NCI-H1930 (cell line): ENCODE data around the gene DNAI2.

Source experiments
- DNase-seq, 2 experiments: peaks; one replicate each; lab custom pipeline; 2025; lab: John Stamatoyannopoulos, UW

The DNAI2 gene

DNA sequence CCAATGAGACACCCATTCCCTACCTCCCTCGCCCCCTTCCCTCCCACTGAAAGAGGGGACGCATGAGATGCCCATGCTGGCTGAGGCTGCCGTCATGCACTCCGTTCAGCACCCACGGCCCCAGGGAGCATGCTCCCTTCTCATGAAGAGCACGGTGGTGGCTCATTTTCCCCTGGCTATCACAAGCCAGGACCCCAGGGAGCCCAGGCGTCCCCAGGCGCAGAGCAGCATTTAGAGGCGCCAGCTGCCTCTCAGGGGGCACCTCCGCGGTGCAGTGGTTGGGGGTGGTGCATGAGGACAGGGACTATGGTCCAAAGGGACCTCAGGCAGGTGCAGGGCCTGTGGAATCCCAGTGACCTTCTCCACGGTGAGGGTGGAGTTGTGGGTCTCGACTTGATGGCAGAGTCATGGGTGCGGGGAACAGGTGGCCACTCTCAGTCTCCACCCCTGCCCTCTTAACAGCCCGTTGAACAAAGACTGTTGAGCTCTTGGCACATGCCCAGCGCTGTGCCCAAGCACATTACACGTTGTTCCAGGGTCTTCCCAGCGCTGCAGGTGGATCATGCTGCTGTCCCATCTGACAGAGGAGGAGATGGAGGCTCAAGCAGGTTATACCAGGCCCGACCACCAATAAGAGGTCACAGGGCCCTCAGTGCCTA lies 65.6 kb downstream of the DNAI2 start:
- no peak for DNase-seq

DNA sequence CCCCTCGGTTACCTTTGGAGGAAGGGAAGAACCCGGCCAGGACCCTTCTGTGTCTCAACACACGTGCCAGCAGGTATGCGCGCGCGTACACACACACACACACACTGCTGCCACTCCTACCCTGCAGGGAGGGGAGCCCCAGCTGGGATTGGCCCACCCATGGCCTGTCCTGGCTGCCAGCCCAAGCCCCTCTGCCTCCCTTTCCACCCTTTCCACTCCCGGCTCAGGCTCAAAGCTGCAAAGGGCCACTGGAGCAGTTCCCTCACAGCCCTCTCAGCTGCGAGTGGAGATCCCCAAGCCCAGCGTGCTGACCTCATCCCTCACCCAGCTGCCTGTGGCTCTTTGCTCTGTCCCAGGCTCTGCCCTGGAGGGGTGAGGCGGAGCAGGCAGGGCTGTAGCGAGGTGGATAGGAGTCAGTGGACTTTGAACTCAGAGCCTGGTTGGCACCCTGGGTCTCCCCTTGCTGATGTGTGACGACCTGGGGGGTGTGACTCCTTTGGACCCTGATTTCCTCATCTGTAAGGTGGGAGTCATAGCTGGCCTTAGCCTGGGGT lies 66.5 kb downstream of the DNAI2 start:
- DNase-seq: no peak

DNA sequence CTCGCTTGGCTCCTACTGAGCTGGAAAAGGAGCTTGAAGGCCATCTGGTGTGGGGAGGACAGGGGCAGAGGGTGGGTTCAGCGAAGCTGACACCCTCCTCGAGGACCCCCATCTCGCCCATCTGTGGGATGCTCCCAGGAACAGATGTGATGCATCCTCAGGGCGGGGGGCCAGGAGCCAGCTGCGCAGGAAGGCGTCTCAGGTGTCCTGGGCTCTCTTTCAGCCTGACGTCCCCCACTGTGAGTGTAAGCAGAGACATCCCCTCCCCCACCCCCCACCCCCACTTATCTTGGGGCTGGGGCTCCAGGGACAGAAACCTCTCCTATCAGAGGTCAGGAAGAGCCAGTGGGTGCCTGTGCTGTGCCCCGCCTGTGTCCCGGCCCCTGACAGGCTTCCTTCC lies 68.2 kb downstream of the DNAI2 start:
- DNase-seq: no peak

DNA sequence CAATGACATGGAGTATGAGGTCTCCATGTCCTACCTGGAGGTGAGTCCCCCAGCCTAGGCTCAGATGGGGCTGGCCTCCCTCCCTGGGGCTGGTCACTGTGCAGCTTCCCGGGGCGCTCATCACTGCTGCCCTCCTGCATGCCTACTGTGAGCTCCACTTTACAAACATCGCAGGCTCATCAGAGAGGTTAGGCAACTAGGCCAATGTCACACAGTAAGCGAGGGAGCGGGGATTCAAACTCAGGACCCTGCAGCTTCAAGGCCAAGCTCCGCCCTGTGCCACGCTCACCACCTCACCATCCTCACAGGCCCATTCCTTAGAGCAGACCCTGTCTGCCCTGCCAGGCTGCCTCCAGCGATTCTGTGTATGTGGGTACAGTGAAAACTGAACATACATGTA lies 69.1 kb downstream of the DNAI2 start:
- no peak for DNase-seq

DNA sequence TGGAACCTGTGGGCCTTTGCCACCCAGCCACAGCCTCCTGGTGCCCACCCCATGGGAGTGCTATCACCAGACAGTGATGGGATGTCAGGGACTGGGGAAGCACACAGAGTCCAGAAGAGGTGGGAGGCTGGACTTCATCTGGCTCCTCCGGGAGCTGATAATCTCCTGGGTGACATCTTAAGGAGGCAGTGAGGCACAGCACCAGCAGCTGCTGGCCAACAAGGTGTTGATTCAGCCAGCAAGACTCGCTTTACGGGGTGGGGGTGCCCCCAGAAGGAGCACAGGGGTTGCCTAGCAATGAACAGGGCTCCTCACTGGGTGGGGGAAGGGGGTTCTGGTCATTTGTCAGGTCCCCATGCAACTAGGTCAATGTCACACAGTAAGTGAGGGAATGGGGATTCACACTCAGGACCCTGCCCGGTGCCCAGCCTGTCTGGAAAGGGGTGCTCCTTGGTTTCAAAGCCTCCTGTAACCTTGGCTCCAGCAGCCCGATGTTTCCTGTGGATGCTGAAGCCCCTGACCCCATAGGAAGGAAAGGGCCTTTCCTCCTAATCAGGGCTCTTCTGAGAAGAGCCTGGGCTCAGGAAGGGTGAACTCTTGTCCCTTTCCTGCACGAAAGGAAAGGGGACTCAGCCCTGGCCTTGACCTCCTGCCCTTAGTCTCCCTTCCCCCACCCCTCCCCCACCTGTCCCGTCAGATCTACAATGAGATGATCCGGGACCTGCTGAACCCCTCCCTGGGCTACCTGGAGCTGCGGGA lies 69.7 kb downstream of the DNAI2 start:
- DNase-seq: no peak

DNA sequence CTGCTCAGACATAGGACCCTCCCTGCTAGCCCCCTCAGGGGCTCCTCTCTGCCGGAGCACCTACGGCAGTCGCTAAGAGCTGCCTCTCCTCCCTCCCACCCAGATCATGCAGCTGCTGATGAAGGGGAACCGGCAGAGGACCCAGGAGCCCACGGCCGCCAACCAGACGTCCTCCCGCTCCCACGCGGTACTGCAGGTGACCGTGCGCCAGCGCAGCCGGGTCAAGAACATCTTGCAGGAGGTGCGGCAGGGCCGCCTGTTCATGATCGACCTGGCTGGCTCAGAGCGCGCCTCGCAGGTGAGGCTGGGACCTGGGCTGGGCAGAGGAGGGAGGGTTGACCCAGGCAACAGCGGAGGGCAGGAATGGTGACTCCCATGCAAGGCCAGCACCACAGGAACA lies 70.6 kb downstream of the DNAI2 start:
- no peak for DNase-seq

DNA sequence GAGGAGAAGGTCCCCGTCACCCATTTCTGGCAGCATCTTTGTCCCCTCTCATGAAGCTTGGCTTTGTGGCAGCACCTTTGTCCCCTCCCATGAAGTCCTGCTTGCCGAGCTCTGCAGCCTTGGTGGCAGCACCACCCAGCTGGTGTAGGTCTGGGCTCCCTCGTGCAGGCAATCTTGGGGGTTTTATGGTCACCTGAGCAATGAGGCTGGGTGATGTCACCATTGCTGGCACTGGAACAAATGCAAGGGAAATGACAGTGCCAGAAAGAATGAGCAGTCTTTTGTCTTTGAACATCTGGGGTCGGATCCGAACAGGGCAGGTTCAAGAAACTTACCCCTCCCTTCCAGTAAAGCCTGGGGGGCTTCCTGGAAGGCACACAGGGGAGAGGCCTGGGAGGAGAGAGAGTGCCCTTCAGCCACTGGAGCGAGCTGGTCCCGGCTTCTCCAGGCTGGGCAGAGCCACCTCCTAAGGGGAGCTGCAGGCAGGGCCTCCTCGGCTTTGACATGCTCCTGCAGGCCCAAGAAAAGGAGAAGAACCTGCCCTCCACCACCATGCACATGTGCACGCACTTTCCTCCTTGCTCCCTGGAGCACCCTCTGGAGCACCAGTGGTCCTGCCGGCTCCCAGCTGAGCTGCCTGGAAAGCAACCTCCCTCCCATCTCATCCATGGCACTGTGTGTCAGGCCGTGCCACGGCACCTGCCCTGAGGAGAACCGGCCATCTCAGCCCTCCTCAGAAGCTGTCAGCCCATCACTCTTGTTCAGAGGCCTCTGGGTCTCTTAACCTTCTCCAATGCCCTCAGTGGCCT lies 71.6 kb downstream of the DNAI2 start:
- no peak for DNase-seq

DNA sequence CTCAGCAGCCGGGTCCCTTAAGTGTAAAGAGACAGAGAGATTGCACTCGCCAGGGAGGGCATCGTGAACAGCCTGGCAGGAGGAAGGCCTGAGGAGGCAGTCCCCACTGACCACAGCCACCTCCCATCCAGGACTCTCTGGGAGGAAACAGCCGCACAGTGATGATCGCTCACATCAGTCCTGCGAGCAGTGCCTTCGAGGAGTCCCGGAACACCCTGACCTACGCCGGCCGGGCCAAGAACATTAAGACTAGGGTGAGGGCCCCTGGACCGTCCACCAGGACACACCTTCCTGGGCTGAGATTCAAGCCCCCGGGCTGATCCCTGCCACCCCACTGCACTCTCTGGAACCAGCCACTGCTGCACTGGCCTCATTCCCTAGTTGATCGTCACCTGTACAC lies 73.6 kb downstream of the DNAI2 start:
- no peak for DNase-seq

DNA sequence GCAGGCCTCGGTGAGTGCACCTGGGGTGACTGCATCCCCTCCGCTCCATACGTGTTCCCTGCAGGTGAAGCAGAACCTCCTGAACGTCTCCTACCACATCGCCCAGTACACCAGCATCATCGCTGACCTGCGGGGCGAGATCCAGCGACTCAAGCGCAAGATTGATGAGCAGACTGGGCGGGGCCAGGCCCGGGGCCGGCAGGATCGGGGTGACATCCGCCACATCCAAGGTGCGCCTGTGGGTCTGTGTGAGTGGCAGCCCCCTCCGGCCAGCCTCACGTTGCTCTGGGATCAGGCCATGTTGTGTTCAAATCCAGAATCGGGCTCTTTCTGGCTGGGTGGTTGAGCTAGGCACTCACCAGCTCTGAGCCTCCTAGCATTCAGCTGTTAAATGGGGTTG lies 75.1 kb downstream of the DNAI2 start:
- DNase-seq: no peak

DNA sequence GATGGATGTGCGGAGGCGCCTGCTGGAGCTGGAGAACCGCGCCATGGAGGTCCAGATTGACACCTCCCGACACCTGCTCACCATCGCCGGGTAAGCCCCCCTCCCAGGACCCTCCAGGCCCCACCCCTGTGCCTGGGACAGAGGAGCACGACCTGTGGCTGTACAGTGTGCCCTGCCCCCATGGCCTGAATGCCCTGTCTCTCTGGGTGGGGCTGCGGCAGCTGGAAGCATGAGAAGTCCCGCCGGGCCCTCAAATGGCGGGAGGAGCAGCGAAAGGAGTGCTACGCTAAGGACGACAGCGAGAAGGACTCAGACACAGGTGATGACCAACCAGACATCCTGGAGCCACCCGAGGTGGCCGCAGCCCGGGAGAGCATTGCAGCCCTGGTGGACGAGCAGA lies 76.5 kb downstream of the DNAI2 start:
- DNase-seq: no peak

DNA sequence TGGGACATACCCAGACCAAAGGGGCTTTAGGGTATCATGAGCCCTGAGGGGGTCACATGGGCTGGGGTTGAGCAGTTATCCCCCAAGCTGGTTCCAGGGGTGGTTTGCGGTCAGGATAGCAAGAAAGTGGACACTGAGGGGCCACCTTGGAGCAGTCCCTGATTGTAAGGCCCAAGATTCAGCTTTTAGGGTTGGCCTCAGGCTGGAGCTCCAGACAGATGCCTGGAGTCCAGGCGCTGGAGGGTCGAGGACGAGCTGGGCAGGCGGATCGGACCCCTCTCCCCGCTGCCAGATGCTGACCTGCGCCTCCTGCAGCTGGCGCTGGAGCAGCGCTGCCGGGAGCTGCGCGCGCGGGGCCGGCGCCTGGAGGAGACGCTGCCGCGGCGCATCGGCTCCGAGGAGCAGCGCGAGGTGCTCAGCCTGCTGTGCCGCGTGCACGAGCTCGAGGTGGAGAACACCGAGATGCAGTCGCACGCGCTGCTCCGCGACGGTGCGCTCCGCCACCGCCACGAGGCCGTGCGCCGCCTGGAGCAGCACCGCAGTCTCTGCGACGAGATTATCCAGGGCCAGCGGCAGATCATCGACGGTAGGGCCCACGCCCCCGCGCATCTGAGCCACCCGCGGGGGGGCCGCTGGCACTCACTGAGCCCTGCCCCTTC lies 77.6 kb downstream of the DNAI2 start:
- no peak for DNase-seq

DNA sequence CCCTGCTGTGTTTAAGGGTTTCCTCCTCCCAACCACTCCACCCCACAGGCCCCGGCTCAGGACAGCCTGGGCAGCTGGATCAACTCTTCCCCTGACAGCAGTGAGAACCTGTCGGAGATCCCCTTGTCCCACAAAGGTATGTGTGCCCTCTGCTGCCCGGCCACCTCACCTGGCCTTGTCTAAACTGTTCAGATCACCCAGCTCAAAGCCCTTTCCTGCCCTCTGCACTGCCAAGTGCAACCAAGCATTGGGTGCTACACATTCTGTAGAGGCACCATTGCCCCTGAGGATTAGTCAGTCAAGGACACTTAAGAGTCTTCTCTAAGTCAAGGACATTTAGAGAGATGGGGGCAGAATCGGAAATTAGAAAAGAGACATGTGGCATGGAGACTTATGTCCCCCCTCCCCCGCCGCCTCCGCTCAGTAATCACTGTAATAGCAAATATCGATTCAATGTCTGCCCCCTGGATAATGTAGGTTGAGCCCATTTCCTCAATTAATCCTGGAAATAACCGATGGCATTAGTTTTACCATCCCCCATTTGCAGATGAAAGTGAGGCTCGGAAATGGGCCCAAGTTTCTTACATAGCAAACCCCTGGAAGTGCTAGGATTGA lies 79.5 kb downstream of the DNAI2 start:
- DNase-seq: no peak

DNA sequence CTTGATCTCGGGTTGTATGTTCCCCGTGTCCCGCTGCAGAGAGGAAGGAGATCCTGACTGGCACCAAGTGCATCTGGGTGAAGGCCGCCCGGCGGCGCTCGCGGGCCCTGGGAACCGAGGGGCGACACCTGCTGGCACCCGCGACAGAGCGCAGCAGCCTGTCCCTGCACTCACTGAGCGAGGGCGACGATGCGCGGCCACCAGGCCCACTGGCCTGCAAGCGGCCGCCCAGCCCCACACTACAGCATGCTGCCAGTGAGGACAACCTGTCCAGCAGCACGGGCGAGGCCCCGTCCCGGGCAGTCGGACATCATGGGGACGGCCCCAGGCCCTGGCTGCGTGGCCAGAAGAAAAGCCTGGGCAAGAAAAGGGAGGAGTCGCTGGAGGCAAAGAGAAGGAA lies 80.1 kb downstream of the DNAI2 start:
- DNase-seq: peak; percentile 12 to 68

DNA sequence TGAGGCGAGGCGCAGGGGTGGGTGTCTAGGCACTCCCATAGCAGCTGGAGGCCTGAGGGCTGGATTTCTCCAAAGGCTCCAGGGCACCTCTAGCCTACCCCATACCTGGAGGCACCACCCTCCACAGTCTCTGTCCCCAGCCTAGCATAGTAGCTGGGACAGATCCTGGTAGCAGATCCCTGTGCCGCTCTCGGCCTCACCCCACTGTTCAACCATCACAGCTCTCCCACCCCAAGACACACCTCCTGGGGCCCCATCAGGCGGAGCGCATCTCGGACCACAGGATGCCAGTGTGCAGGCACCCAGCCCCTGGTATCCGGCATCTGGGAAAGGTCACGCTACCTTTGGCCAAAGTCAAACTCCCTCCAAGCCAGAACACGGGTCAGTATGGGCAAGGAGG lies 80.5 kb downstream of the DNAI2 start:
- DNase-seq: no peak

DNA sequence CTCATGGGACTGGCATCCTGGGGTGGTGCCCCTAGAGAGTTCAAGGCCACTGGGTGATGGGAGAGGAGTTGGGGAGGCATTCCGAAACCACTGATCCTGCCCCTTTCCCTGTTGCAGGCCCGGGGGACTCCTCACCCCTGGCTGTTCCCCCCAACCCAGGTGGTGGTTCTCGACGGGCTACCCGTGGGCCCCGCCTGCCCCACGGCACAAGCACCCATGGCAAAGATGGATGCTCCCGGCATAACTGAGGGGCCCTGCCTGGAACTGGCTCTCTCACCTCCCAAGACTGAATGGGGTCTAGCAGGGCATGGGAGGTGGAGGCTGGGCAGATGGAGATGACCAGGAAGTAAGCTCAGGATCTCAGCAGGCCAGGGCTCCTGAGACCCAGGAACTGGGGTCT lies 81.0 kb downstream of the DNAI2 start:
- DNase-seq: no peak

DNA sequence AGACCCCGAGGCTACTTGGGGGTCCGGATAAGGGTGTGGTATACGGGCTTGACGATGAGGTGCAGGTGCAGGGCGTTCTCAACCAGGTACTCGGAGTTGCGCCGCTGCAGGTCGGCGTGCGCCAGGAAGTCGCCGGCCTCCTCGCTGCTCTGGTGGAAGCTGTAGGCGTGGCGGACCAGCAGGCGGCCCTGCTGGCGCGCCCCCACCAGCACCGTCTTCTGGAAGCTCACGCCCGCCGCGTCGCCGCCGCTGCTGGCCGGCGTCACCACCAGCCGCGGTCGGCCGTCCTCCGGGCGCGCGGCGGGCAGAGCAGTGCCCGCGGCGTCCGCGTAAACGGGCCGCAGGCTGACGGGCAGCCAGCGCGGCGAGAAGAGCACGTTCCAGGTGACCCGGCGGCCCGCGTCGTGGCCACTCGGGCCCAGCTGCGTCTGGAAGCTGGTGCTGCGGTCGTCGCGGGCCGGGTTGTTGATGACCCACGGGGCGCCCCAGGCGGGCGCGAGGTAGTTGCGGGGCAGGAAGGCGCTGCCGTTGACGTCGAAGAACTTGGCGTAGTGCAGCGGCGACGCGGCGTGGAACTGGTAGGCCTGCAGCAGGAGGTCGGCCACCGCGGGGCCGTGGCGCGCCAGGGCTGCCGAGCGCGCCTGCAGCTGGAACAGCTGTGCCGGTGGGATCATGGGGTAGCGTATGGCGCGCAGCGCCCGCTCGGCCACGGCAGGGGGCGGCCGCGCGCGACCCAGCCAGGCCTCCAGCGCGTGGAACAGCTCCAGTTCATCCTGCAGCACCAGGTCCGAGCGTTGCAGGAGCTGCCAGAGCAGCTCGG lies 82.8 kb downstream of the DNAI2 start:
- DNase-seq: no peak

DNA sequence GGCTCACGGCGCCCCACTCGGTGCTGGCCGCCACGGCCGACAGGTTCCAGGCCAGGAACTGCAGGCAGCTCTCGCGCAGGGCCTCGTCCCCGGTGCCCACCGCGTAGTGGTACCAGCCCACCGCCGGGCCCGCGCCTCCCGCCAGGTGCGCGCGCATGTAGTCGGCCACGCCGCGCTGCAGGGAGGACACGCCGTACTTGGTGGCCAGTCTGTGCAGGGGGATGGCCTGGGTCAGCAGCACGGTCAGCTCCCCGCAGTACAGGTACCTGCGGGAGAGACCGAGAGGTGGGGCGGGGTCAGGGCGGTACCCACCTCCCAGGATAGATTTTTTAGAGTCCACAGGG lies 83.4 kb downstream of the DNAI2 start:
- DNase-seq: no peak

DNA sequence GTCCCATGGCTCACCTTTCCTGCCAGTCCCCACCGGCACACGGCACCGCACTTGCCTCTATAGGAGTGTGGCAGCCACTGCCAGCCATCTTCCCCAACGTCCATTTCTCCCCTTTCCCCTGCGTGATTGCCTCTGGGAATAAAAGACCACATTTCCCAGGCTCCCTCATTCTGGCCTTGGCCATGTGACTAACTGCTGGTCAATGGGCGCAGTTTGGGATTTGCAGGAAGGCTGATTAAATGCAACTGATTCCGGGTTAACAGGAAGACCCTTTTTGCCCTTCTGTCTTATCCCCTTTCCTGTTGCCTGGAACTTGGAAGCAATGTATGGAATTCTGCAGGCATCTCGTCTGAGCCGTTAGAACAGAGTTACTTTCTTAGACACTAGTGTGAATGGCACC lies 84.7 kb downstream of the DNAI2 start:
- DNase-seq: no peak

DNA sequence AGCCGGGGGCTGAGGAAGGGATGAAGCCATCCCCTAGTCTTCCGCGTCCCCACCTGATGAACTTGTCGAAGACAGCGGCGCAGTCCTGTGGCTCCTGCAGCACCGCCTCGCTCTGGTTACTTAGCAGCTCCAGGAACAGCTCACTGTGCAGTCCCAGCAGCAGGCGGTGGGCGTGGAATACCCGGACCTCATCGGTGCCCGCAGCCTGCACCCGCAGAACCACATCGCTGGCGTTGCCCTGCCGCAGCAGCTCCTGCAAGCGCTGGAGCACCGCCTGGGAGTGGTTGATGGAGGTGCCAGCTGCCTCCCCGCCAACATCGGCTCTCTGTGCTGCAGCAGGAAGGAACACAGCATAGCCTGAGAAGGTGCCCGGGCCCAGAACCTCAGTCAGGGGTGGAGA lies 85.9 kb downstream of the DNAI2 start:
- DNase-seq: no peak

DNA sequence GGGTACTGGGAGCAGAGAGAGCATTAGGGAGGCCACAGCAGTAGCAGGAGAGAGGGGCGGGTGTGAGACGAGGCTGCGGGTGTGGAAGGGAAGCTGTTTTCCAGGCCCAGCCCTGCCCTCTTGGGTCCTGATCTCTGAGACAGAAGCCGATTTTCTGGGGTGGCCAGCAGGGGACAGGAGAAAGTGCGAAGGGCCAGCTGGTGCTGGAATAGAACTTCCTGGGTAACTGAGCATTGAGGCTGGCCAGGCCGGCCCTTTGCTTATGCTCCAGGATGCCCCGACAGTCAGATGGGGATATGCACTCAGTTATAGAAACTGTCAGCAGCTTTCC lies 86.8 kb downstream of the DNAI2 start:
- DNase-seq: no peak
